Esophagus squamous epithelium (tissue), 5 donors: ENCODE results near the gene MYO18A. TPM values are rescaled to one million over a fixed set of nuclear protein-coding genes. Genes with fewer than 3 reads are reported as not detected.

Experiments used
- DNase-seq: peaks from one replicate; lab custom pipeline; 2025; lab: John Stamatoyannopoulos, UW
- H3K27ac ChIP-seq, 4 donors: fragments of 200-600 bp; sonication (generic); one replicate each; pipeline ENCODE4 v1.5.1; 2016 to 2019; ENCODE audit warnings: mild to moderate bottlenecking in 1 of 4
- H3K27me3 ChIP-seq, 4 donors: fragments of 200-600 bp; sonication (generic); 1 replicate in 3 of 4; 2 replicates in 1 of 4; pipeline versions ENCODE4 v1.5.1 to v1.6.0; 2017 to 2021; ENCODE audit warnings: antibody characterized with exemption in 1 of 4
- H3K36me3 ChIP-seq, 3 donors: fragments of 200-600 bp; sonication (generic); one replicate each; pipeline ENCODE4 v1.5.1; 2016 to 2019
- H3K4me1 ChIP-seq, 3 donors: fragments of 200-600 bp; sonication (generic); one replicate each; pipeline ENCODE4 v1.5.1; 2017 to 2019
- H3K4me3 ChIP-seq, 4 donors: fragments of 200-600 bp; sonication (generic); 1 replicate in 3 of 4; 2 replicates in 1 of 4; pipeline ENCODE4 v1.5.1; 2016 to 2019; ENCODE audit warnings: mild to moderate bottlenecking in 2 of 4, moderate library complexity in 1 of 4
- H3K9me3 ChIP-seq, 3 donors: fragments of 200-600 bp; sonication (generic); one replicate each; pipeline ENCODE4 v1.5.1; 2016 to 2019
- POLR2A ChIP-seq, 4 donors: fragments of 450-650 bp; IDR thresholded peaks; one replicate each; pipeline ENCODE4 v1.6.1; 2017; ENCODE audit warnings: antibody characterized with exemption in 4 of 4, mild to moderate bottlenecking in 4 of 4, moderate library complexity in 3 of 4
- WGBS, 2 donors: methylation state at CpG; one replicate each; pipeline ENCODE4 v1.1.5; 2018; 5-methylcytosine and 5-hydroxymethylcytosine counted together
- intact Hi-C: fragments of 100-400 bp; cut with DNase I; formaldehyde crosslinking; loops from one replicate; pipeline ENCODE4 v1.15.0; 2022
- total RNA-seq, 4 donors: library from RNA; depleted of rRNA; stranded (reverse); fragments of >200 nt; gene quantifications; one replicate each; pipeline ENCODE4 v1.1.0, GENCODE V29; 2016
- TF ChIP-seq, protein P1 (sequence below), 6 experiments: fragments of 450-650 bp in 4 of 6; fragments of 200-600 bp in 2 of 6; sonication (generic) in 2 of 6; IDR thresholded peaks; one replicate each; pipeline ENCODE4 v1.5.1; 2016 to 2019; ENCODE audit warnings: antibody characterized with exemption in 6 of 6, mild to moderate bottlenecking in 4 of 6, moderate library complexity in 4 of 6
- donor health status: DM: yes; HTN: yes; CAD: no.

Gene MYO18A
- total RNA-seq, 4 donors from 2014 or later = 44.0 to 74.9 (median 68.5) TPM

DNA sequence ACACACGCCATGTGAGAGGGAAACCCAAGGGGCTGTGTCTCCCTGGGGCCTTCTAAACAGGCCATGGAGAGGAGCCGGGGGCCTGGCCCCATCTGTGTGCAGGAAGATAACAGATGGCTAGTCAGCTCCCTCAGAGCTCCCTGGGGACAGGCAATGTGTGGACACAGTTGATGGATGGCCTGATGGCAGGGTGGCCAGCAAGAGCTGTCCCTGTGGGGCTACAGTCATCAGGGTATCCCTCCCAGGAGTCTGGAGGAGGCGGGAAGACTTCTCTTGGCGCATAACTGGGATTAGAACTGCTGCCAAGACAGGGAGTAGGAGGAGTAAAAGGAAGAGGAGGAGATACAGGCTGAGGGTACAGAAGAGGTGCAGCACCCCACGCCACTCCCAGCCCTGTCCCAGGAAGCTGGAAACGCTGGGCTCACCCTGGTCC is 17.3 kb downstream of the MYO18A start:
- Histone ChIP-seq H3K27ac (no peak overlapping the region), H3K9me3 (no peaks in the 10 kb centered on the region), H3K36me3 (peaks cover 9 to 58% (median 12%) of the 10 kb centered on the region in 3 donors), H3K4me1 (peaks cover 17 to 51% (median 25%) of the 10 kb centered on the region in 3 donors), H3K4me3 (no peak overlapping the region), H3K27me3 (no peaks in the 10 kb centered on the region)
- intact Hi-C loops = no loop called here
- no peak for TF ChIP-seq POLR2A (IDR thresholded peaks at IDR 0.05)
- DNase-seq = no peak
- WGBS, 2 donors = 49 to 58% methylated on average over 3 to 4 of the region's 6 CpGs

DNA sequence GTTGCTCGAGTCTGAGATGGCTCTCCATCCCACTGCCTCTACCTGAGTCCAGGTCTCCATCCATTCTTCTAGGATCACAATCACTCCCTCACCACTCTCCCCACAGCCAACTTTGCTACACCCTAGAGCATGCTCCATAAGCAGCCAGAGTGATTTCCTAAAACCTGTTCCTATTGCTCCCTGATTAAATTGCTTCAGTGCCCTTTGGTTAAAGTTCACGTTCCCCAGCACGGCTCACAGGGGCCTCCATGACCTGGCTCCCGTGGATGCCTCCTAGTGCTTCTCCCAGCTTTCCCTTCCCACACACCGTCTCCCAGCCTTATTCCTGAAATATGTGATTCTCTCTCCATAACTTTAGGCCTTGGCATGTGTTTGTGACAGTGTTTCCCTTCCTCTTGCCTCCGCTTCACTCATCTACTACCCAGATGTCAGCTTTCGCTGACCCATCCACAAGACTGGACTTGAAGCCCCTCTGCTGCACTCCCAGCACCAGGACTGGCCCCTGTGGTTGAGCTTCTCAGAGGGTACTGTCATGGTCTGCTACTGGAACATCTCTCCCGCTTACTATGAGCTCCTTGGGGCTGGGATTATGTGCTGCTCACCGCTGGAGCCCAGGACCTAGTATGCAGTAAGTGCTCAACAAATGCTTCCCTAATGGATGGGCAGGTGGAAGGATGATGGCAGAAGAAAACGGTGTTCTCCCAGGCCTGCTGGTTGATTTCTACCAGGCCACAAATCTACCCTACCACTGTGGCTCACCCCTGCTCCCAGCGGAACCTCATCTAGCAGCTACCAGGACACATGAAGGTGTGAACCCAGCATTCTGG is 17.9 kb downstream of the MYO18A start:
- Histone ChIP-seq H3K36me3 (peaks cover 9 to 58% (median 12%) of the 10 kb centered on the region in 3 donors), H3K27ac (no peak overlapping the region), H3K4me3 (no peak overlapping the region), H3K27me3 (no peaks in the 10 kb centered on the region), H3K9me3 (no peaks in the 10 kb centered on the region), H3K4me1 (peaks cover 22 to 52% (median 29%) of the 10 kb centered on the region in 3 donors)
- TF ChIP-seq, protein P1, sequence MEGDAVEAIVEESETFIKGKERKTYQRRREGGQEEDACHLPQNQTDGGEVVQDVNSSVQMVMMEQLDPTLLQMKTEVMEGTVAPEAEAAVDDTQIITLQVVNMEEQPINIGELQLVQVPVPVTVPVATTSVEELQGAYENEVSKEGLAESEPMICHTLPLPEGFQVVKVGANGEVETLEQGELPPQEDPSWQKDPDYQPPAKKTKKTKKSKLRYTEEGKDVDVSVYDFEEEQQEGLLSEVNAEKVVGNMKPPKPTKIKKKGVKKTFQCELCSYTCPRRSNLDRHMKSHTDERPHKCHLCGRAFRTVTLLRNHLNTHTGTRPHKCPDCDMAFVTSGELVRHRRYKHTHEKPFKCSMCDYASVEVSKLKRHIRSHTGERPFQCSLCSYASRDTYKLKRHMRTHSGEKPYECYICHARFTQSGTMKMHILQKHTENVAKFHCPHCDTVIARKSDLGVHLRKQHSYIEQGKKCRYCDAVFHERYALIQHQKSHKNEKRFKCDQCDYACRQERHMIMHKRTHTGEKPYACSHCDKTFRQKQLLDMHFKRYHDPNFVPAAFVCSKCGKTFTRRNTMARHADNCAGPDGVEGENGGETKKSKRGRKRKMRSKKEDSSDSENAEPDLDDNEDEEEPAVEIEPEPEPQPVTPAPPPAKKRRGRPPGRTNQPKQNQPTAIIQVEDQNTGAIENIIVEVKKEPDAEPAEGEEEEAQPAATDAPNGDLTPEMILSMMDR (IDR thresholded peaks at IDR 0.05) = no peak
- TF ChIP-seq POLR2A (IDR thresholded peaks at IDR 0.05) = no peak
- intact Hi-C loops = no loop called here
- 90 to 95% methylated on average over 9 to 11 of the region's 11 CpGs for WGBS, 2 donors
- no peak for DNase-seq

DNA sequence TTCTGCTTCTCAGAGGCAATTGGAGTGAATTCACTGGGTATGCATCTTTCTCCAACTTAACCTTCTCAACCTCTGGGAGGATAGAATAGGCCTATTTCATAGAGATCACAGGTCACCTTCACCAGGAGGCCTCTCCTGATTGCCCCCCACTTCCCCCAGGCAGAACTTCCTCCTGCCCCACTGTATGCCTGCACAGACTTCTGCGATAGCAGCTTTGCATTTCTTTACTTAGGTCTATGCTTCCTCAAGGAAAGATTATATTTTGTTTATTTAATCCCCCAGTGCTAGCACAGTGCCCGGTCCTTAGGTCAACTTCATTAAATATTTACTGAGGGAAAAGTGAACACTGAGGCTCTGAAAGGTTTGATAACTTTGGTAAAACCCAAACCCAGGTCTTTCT is 19.9 kb downstream of the MYO18A start:
- Histone ChIP-seq H3K4me3 (no peak overlapping the region), H3K27ac (no peak overlapping the region), H3K27me3 (no peaks in the 10 kb centered on the region), H3K4me1 (peaks cover 43 to 72% (median 49%) of the 10 kb centered on the region in 3 donors), H3K9me3 (no peaks in the 10 kb centered on the region), H3K36me3 (peaks cover 0 to 41% (median 6%) of the 10 kb centered on the region in 3 donors)
- no peak for DNase-seq
- intact Hi-C loops = no loop called here
- no peak for TF ChIP-seq POLR2A (IDR thresholded peaks at IDR 0.05)
- TF ChIP-seq, protein P1 (IDR thresholded peaks at IDR 0.05) = no peak
- 81 to 83% methylated on average over 2 of the region's 2 CpGs for WGBS, 2 donors

DNA sequence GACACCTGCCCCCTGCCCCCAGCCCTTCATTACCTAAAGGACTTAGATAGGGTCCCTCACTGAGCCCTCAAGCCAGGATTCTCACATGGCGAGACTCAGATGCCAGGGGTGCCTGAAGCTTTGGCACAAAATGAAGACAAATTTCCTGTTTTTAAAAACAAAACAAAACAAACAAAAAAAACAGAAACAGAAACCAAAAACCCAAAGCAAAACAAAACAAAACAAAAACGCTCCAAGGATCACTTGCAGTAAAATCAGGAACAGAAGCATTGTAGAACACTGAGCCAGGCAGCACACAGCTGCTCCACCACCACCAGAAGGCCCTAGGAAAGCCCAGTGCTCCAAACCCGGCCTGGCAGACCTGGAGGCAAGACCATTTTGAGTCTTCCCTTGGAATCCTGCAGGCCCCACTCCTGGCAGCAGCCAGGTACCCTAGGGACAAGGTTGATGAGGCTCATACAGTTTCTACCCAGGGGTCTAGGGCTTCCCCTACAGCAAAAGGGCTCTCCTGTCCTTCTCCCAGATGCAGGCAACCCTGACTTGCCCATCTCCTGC is 20.8 kb downstream of the MYO18A start:
- Histone ChIP-seq H3K27ac (peak overlapping the region; percentile 7 to 87 (median 50)), H3K4me3 (no peak overlapping the region), H3K9me3 (no peaks in the 10 kb centered on the region), H3K4me1 (peaks cover 52 to 79% (median 58%) of the 10 kb centered on the region in 3 donors), H3K36me3 (peaks cover 0 to 33% (median 0%) of the 10 kb centered on the region in 3 donors), H3K27me3 (no peaks in the 10 kb centered on the region)
- TF ChIP-seq, protein P1 (IDR thresholded peaks at IDR 0.05) = no peak
- no peak for TF ChIP-seq POLR2A (IDR thresholded peaks at IDR 0.05)
- WGBS, 2 donors = 36 to 52% methylated on average over 3 of the region's 3 CpGs
- intact Hi-C loops = loop anchor here (10.0 kb wide), 1 partner anchor 135 kb away; the partner anchor contains the start of gene NUFIP2
- DNase-seq = no peak

DNA sequence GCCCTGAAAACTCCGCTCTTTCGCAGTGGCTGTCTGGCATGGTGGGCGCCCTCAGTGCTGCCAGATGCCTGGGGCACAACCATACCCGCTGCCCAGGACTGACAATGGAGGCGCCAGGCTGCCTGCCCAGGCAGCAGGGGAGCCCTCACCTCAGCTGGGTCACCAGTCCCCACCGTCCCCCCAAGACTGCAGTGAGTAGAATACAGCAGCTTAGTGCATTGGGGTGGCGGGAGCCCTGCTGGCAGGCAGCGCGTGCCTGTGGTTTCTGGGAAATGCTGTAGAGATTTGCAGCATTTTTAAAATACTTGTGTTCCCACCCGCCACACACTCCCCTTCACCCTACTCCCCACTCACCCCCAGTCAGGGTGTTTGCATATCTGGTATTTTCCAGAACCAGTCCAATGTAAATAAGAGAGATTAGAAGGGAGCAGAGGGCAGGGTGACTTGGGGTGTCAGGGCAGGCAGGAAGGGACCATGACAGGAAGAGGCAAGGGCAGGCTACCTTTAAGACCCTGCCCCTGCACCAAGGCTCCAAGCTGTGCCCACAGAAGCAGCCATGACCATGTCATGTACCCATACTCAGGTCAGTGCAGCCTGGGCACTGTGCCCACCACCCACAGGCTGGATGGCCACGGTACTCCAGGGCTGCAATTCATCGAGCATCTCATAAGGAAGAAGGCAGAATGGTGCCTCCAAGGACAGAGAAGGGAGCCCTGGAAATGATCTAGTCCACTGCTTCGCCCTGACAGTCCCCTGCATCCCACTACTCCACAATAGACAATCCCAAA is 21.5 kb downstream of the MYO18A start:
- peaks cover 0 to 26% (median 0%) of the 10 kb centered on the region in 3 donors for H3K36me3 ChIP-seq
- H3K27me3 ChIP-seq = no peaks in the 10 kb centered on the region
- H3K9me3 ChIP-seq = no peaks in the 10 kb centered on the region
- peaks cover 52 to 79% (median 65%) of the 10 kb centered on the region in 3 donors for H3K4me1 ChIP-seq
- intact Hi-C loops = loop anchor here (10.0 kb wide), 1 partner anchor 136 kb away; the partner anchor contains the start of gene NUFIP2
- no peak for DNase-seq
- TF ChIP-seq, protein P1 (IDR thresholded peaks at IDR 0.05) = no peak
- TF ChIP-seq POLR2A (IDR thresholded peaks at IDR 0.05) = no peak
- peak overlapping the region; percentile 66 to 87 (median 82) for H3K27ac ChIP-seq
- no peak overlapping the region for H3K4me3 ChIP-seq
- whole genome bisulfite sequencing, 2 donors = 51 to 71% methylated on average over 5 to 10 of the region's 13 CpGs
